OCI-LY7 (cell line): ENCODE data around the gene AUTS2. TPM values are rescaled to one million over a fixed set of nuclear protein-coding genes. Genes with fewer than 3 reads are reported as not detected.

ENCODE experiments used
- BruUV-seq: library from RNA; stranded (reverse); fragments of 400-500 nt; replicated peaks from 2 replicates; lab custom pipeline; 2021; lab: Mats Ljungman, UMichigan
- CTCF ChIA-PET: fragments of 300-600 bp; sonication (Branson Sonifier 250); formaldehyde crosslinking; loops from one replicate; lab custom pipeline; 2022; ENCODE audit warnings: antibody characterized with exemption; ENCODE audit not compliant: unreplicated experiment; lab: Charles Lee
- POLR2A ChIA-PET: fragments of 300-600 bp; sonication (Branson Sonifier 250); formaldehyde crosslinking; loops from one replicate; lab custom pipeline; 2022; ENCODE audit warnings: antibody characterized with exemption; lab: Charles Lee
- DNase-seq: peaks from one replicate; pipeline ENCODE4 v3.0.0-alpha.2; 2015; ENCODE audit warnings: low spot score
- H2AFZ ChIP-seq: fragments of 200-600 bp; sonication (generic), shearing (Covaris generic); 2 replicates; pipeline ENCODE4 v1.6.1; 2014; ENCODE audit warnings: mild to moderate bottlenecking, antibody characterized with exemption, low read length, moderate library complexity
- H3K27ac ChIP-seq: fragments of 200-600 bp; sonication (generic); 2 replicates; pipeline ENCODE4 v1.5.1; 2014; ENCODE audit warnings: mixed run types, low read depth, mild to moderate bottlenecking, moderate library complexity, low read length, inconsistent platforms; ENCODE audit not compliant: poor library complexity, severe bottlenecking
- H3K36me3 ChIP-seq: fragments of 200-600 bp; sonication (generic); 2 replicates; pipeline ENCODE4 v1.6.1; 2014; ENCODE audit warnings: mild to moderate bottlenecking, antibody characterized with exemption, low read length, moderate library complexity, mixed read lengths; ENCODE audit not compliant: insufficient read depth
- H3K4me1 ChIP-seq: fragments of 200-600 bp; sonication (generic); 2 replicates; pipeline ENCODE4 v1.5.1; 2014; ENCODE audit warnings: mild to moderate bottlenecking, low read length; ENCODE audit not compliant: insufficient read depth, poor library complexity, severe bottlenecking
- H3K4me2 ChIP-seq: fragments of 200-600 bp; sonication (generic); 2 replicates; pipeline ENCODE4 v1.6.1; 2014; ENCODE audit warnings: mild to moderate bottlenecking, low read length
- H3K4me3 ChIP-seq: fragments of 200-600 bp; sonication (generic); 2 replicates; pipeline ENCODE4 v1.5.1; 2014; ENCODE audit warnings: mild to moderate bottlenecking, low read depth, low read length; ENCODE audit not compliant: poor library complexity, severe bottlenecking
- H3K79me2 ChIP-seq: fragments of 200-600 bp; sonication (generic); 2 replicates; pipeline ENCODE4 v1.6.1; 2016; ENCODE audit warnings: low read depth, mild to moderate bottlenecking, low read length, moderate library complexity, mixed read lengths; ENCODE audit not compliant: insufficient read depth
- H3K9me2 ChIP-seq: fragments of 200-600 bp; sonication (generic); 2 replicates; pipeline ENCODE4 v1.6.1; 2016; ENCODE audit warnings: mild to moderate bottlenecking, low read length, mixed read lengths; ENCODE audit not compliant: insufficient read depth
- H3K9me3 ChIP-seq: fragments of 200-600 bp; sonication (generic); 2 replicates; pipeline ENCODE4 v1.6.1; 2014; ENCODE audit warnings: mild to moderate bottlenecking, mixed run types, low read length, mixed read lengths
- H4K20me1 ChIP-seq: fragments of 200-600 bp; sonication (generic); 2 replicates; pipeline ENCODE4 v1.6.1; 2014; ENCODE audit warnings: mild to moderate bottlenecking, antibody characterized with exemption, low read length, moderate library complexity, mixed read lengths; ENCODE audit not compliant: insufficient read depth
- CTCF ChIP-seq: fragments of 200-600 bp; sonication (generic); conservative IDR thresholded peaks from 2 replicates; pipeline ENCODE4 v1.5.1; 2014; ENCODE audit warnings: mild to moderate bottlenecking, antibody characterized with exemption, low read length, moderate library complexity, mixed read lengths
- EZH2phosphoT487 ChIP-seq: fragments of 200-600 bp; sonication (generic); IDR thresholded peaks from 2 replicates; pipeline ENCODE4 v1.6.1; 2018; ENCODE audit warnings: low read depth, borderline replicate concordance, mild to moderate bottlenecking, mixed run types, antibody characterized with exemption, low read length, moderate library complexity, mixed read lengths
- intact Hi-C: fragments of 100-400 bp; cut with micrococcal nuclease; formaldehyde crosslinking; loops from one replicate; pipeline ENCODE4 v1.10.0; 2022; ENCODE audit not compliant: unreplicated experiment
- total RNA-seq, 2 experiments: library from RNA; depleted of rRNA in 1 of 2; stranded (reverse); fragments of >200 nt in 1 of 2; shearing (Covaris generic) in 1 of 2; gene quantifications; 2 replicates each; pipeline ENCODE4 v1.2.3, GENCODE V29; 2014 to 2022

Gene AUTS2
- total RNA-seq, 2 experiments from 2014 or later = 37.9 to 78.5 TPM

- no peaks in the 10 kb centered on the region for H3K36me3 ChIP-seq
- ChIA-PET CTCF (no interaction called here), POLR2A (interaction anchor here (0.5 to 1.2 kb wide), 11 partner anchors 10 to 361 kb away, joined by 3 to 9 read pairs (median 3); no protein-coding TSS in a partner anchor)
- DNase-seq = peak; percentile 60
- no TSS peak for BruUV-seq
- intact Hi-C loops = loop anchor here (5.0 to 10.0 kb wide), 7 partner anchors 77 to 1025 kb away; no protein-coding TSS in a partner anchor
- peak overlapping the region; percentile 58 for H3K27ac ChIP-seq
- peaks cover 64% of the 10 kb centered on the region for H3K79me2 ChIP-seq
- H3K4me3 ChIP-seq = peak overlapping the region; percentile 97
- no peaks in the 10 kb centered on the region for H3K9me3 ChIP-seq
- H3K9me2 ChIP-seq = no peaks in the 10 kb centered on the region
- peak overlapping the region; percentile 99 for H3K4me2 ChIP-seq
- peaks cover 35% of the 10 kb centered on the region for H4K20me1 ChIP-seq
- no peak overlapping the region; the same call in 1 of the 2 replicates for H2AFZ ChIP-seq
- TF ChIP-seq CTCF (0 out of 2 replicates have a peak, but pooled peaks have one; percentile 18), EZH2phosphoT487 (no peak)
- H3K4me1 ChIP-seq = peaks cover 56% of the 10 kb centered on the region
These were observed 1.9 kb downstream of the AUTS2 start for GRCh38 chr7:69599955-69600709.

GRCh38 chr7:69600710-69601519, 2.6 kb downstream of the AUTS2 start:
- Histone ChIP-seq H3K9me3 (no peaks in the 10 kb centered on the region), H3K36me3 (no peaks in the 10 kb centered on the region), H3K9me2 (no peaks in the 10 kb centered on the region), H3K4me1 (peaks cover 62% of the 10 kb centered on the region), H2AFZ (no peak overlapping the region), H3K4me3 (peak overlapping the region; percentile 97), H3K4me2 (peak overlapping the region; percentile 99), H3K27ac (peak overlapping the region; percentile 58), H3K79me2 (peaks cover 71% of the 10 kb centered on the region), H4K20me1 (peaks cover 43% of the 10 kb centered on the region)
- CTCF ChIA-PET = interaction anchor here (1.0 kb wide), 1 partner anchor 427 kb away, joined by 3 read pairs; no protein-coding TSS in a partner anchor
- BruUV-seq = no TSS peak
- POLR2A ChIA-PET = interaction anchor here (0.5 to 1.2 kb wide), 12 partner anchors 10 to 361 kb away, joined by 3 to 4 read pairs (median 3); no protein-coding TSS in a partner anchor
- no peak for TF ChIP-seq CTCF
- TF ChIP-seq EZH2phosphoT487 = no peak
- DNase-seq = no peak
- intact Hi-C loops = loop anchor here (1.0 to 5.0 kb wide), 4 partner anchors 76 to 223 kb away; no protein-coding TSS in a partner anchor
